Neutrophil (primary cell): ENCODE measurements around the gene ANKRD45.
"Not testable (repeated sequence)": the region's sequence is repeated elsewhere in the genome, so short reads cannot be mapped to it uniquely, and the experiment has no call there.

Experiments
- H3K27ac ChIP-seq: fragments of 200-600 bp; sonication (generic); 2 replicates; pipeline ENCODE4 v1.5.1; 2016; ENCODE audit warnings: mild to moderate bottlenecking, moderate library complexity
- H3K27me3 ChIP-seq: fragments of 200-600 bp; sonication (generic); 2 replicates; pipeline ENCODE4 v1.6.0; 2016; ENCODE audit warnings: mild to moderate bottlenecking
- H3K36me3 ChIP-seq: fragments of 200-600 bp; sonication (generic); 2 replicates; pipeline ENCODE4 v1.5.1; 2017
- H3K4me1 ChIP-seq, 2 experiments: fragments of 200-600 bp in 1 of 2; sonication (generic) in 1 of 2; 1 replicate in 1 of 2; 2 replicates in 1 of 2; pipeline versions ENCODE4 v1.5.1 to v1.6.1; 2013 to 2016; ENCODE audit warnings: low read depth in 1 of 2, low read length in 1 of 2, mild to moderate bottlenecking in 1 of 2, moderate library complexity in 1 of 2; ENCODE audit not compliant: control insufficient read depth in 1 of 2, insufficient read depth in 1 of 2
- H3K4me3 ChIP-seq, 2 experiments: fragments of 200-600 bp in 1 of 2; sonication (generic) in 1 of 2; 1 replicate in 1 of 2; 2 replicates in 1 of 2; pipeline ENCODE4 v1.5.1; 2013 to 2016; ENCODE audit warnings: low read depth in 1 of 2, low read length in 1 of 2, mild to moderate bottlenecking in 1 of 2, moderate library complexity in 1 of 2
- H3K9me3 ChIP-seq: fragments of 200-600 bp; sonication (generic); 2 replicates; pipeline ENCODE4 v1.5.1; 2016
- TF ChIP-seq, protein P1 (sequence below): fragments of 200-600 bp; sonication (generic); IDR thresholded peaks from 2 replicates; pipeline ENCODE4 v1.5.1; 2016; ENCODE audit warnings: antibody characterized with exemption

Gene ANKRD45

DNA sequence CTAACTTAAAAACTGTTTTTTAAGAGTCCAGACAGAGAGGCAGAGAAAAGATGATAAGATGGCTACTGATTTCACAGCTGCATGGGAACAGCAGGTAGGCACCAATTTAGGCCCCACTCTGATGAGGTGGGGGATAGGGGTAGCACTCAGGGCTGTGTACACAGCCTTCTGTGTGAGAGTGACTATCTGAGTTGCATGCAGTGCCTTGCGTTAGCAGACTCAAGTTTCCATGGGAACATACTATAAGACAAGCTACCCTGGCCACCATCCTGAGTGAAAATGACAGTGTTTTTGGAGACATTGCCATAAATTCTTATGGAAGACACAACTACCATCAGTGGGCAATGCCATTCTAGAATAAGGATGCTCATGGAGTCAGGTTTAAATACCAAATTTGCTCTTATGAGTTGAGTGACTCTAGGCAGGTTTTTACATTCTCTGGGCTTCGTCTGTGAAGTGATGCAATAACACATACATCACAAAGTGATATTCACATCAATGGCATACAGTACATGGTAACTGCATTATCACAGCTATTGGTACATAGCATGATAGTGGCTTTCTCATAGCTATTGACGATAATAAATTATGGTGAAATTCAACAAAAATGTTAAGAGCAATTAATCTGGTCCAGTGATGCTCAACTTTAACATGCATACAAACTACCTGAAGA is 97.3 kb downstream of the ANKRD45 start:
- TF ChIP-seq, protein P1, sequence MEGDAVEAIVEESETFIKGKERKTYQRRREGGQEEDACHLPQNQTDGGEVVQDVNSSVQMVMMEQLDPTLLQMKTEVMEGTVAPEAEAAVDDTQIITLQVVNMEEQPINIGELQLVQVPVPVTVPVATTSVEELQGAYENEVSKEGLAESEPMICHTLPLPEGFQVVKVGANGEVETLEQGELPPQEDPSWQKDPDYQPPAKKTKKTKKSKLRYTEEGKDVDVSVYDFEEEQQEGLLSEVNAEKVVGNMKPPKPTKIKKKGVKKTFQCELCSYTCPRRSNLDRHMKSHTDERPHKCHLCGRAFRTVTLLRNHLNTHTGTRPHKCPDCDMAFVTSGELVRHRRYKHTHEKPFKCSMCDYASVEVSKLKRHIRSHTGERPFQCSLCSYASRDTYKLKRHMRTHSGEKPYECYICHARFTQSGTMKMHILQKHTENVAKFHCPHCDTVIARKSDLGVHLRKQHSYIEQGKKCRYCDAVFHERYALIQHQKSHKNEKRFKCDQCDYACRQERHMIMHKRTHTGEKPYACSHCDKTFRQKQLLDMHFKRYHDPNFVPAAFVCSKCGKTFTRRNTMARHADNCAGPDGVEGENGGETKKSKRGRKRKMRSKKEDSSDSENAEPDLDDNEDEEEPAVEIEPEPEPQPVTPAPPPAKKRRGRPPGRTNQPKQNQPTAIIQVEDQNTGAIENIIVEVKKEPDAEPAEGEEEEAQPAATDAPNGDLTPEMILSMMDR = no peak
- Histone ChIP-seq H3K4me3 (no peak overlapping the region), H3K36me3 (no peaks in the 10 kb centered on the region), H3K27me3 (no peaks in the 10 kb centered on the region), H3K4me1 (no peaks in the 10 kb centered on the region), H3K27ac (no peak overlapping the region), H3K9me3 (no peaks in the 10 kb centered on the region)

DNA sequence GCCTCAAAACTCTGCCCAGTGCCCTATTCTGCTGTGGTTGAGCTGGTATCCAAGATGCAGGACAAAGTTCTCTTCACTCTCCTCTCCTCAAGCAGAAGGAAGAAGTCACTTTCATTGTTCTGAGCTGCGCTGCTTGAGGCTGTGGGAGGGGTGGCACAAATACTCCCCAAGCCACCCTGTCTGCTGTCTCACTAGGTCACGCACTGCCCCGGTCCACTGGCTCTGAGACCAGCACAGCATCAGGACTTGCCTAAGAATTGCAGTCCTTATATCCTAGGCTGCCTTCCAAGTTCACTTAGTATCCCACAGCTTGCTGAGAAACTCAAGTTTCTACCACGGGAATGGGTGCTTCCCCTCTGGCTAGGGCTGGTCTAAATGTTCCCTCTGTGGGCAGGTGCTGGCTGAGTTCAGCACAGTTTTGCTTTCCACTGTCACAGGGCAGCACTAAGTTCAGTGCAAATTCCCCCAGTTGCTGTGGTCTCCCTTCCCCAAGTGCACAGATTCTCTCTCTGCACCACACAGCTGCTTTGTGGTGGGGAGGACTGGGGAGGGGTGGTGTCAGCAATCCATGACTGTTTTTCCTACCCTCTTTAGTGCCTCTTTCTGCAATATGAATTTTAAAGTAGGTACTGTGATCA is 99.2 kb downstream of the ANKRD45 start:
- Histone ChIP-seq H3K9me3 (no peaks in the 10 kb centered on the region), H3K36me3 (no peaks in the 10 kb centered on the region)

GRCh38 chr1:173568483-173568882 is 101.2 kb downstream of the ANKRD45 start:
- Histone ChIP-seq H3K9me3 (no peaks in the 10 kb centered on the region), H3K4me1 (no peaks in the 10 kb centered on the region), H3K27ac (no peak overlapping the region), H3K36me3 (no peaks in the 10 kb centered on the region), H3K4me3 (no peak overlapping the region), H3K27me3 (no peaks in the 10 kb centered on the region)
- TF ChIP-seq, protein P1 = no peak

More for the DNA sequence above, 99.2 kb downstream of the ANKRD45 start:
- Histone ChIP-seq H3K4me3 (no peak overlapping the region), H3K27me3 (no peaks in the 10 kb centered on the region), H3K27ac (no peak overlapping the region), H3K4me1 (no peaks in the 10 kb centered on the region)
- TF ChIP-seq, protein P1 = no peak

GRCh38 chr1:173563846-173564245 is 105.8 kb downstream of the ANKRD45 start:
- H3K27ac ChIP-seq, H3K4me1 ChIP-seq, H3K9me3 ChIP-seq: not testable (repeated sequence)

GRCh38 chr1:173562813-173563212 is 106.8 kb downstream of the ANKRD45 start:
- Histone ChIP-seq H3K27me3 (no peaks in the 10 kb centered on the region), H3K36me3 (no peaks in the 10 kb centered on the region), H3K9me3 (no peaks in the 10 kb centered on the region), H3K4me3 (no peak overlapping the region), H3K27ac (no peak overlapping the region), H3K4me1 (no peaks in the 10 kb centered on the region)
- TF ChIP-seq, protein P1 = no peak

More at GRCh38 chr1:173563846-173564245, 105.8 kb downstream of the ANKRD45 start:
- not testable (repeated sequence) for H3K27me3 ChIP-seq, H3K36me3 ChIP-seq, H3K4me3 ChIP-seq

DNA sequence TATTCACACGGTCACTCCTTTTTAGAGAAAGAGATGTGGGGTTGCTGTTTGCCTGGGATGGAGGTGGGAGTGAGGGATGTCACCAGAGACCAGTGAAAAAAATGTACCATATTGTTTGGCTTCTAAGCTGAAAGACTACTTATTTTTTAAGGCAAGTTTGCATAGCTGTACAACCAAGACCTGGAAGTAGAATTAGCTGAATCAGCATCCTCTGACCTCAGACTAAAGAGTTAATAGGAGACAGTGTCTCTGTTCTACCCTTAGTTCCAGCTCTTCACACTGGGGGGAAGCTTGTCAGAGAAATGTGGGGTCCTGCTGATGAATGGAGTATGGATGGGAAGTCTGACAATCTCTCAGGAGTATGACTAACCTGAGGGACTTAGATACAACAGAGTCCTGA is 108.4 kb downstream of the ANKRD45 start:
- no peak overlapping the region for H3K27ac ChIP-seq
- no peak overlapping the region for H3K4me3 ChIP-seq
- no peaks in the 10 kb centered on the region for H3K27me3 ChIP-seq
- H3K36me3 ChIP-seq = no peaks in the 10 kb centered on the region
- TF ChIP-seq, protein P1 = no peak
- no peaks in the 10 kb centered on the region for H3K4me1 ChIP-seq
- H3K9me3 ChIP-seq = no peaks in the 10 kb centered on the region
